Stimulated activated CD4-positive, alpha-beta T cell treated with anti-CD3 and anti-CD28 coated beads, Interleukin-4, amount 100 ng/mL, for 1 hour (primary cell): Measurements from ENCODE around the gene ADORA3.

Experiments
- DNase-seq: peaks from one replicate; pipeline ENCODE4 v3.0.0-alpha.2; 2020

Gene ADORA3

GRCh38 chr1:111474106-111474505 is 29.3 kb downstream of the ADORA3 start:
- DNase-seq: no peak

DNA sequence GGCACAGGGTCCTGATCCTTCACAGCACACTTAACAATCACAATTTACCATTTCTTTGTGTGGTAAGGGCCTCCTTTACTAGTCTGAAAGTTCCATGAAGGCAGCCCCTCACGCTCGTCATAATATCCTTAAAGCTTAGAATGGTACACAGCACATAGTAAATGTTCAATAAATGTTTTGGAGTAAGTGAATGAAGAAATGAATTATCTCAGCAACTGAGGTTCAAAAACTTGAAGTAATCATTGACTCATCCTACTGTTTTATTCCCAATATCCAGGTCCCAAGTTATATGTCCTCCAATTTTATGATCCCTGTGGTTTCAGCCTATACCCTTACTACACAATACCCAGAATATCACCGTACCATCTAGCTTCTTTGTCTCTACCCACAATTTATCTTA is 31.9 kb downstream of the ADORA3 start:
- no peak for DNase-seq

- DNase-seq: peak; percentile 44
These were observed 32.4 kb downstream of the ADORA3 start for GRCh38 chr1:111471012-111471411.

DNA sequence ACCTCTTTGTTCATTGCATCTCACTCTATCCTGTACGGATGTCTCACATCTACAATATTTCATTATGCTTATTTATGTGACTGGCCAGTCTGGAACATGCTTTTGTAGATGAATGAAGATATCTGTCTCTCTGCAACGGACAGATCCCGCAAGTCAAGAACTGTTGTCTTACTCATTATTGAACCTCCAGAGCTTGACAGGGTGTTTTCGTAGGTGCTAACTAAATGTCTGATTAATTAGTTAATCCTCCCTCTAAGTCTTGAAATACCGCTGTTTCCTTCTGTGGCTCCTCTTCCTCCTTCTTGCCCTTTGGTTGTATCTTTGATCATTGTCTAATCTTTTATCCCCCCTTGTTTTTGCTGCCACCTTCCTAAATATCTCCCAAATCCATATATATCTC is 32.8 kb downstream of the ADORA3 start:
- DNase-seq: no peak

GRCh38 chr1:111469539-111469938 is 33.9 kb downstream of the ADORA3 start:
- DNase-seq: no peak

DNA sequence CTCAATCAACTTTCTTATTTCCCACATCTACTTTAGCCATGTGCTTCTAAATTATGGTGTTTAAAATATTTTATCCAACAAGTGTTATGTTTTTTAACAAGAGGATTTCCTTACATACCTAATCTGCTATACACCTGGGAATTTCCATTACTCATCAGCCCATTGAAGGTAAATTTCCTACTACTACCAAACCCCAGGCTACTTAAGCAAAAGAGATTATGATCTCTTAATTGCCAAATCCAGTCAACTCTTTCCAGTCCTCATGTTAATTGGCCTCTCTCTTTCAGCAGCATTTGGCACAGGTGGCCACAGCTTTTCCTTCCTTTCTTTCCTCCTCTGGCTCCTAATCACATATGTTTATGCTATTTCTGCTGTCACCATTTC is 34.7 kb downstream of the ADORA3 start:
- DNase-seq: no peak

GRCh38 chr1:111467865-111468716 is 35.3 kb downstream of the ADORA3 start:
- DNase-seq: no peak

GRCh38 chr1:111466480-111466879 is 37.0 kb downstream of the ADORA3 start:
- DNase-seq: no peak

DNA sequence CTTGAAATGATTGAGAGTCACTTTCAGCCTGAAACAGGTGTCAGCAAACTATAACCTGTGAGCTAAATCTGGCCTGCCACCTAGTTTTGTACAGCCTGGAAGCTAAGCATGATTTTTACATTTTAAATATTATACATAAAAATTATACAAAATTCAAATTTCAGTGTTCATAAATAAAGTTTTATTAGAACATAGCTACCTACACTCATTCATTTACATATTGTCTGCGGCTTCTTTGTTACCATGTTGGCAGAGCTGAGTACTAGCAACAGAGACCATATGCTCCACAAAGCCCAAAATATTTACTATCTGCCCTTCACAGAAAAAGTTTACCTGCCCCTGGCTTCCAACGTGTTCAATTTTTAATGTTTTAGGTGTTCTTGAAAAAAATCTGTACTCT is 37.7 kb downstream of the ADORA3 start:
- DNase-seq: no peak

GRCh38 chr1:111463029-111463683 is 40.3 kb downstream of the ADORA3 start:
- no peak for DNase-seq

DNA sequence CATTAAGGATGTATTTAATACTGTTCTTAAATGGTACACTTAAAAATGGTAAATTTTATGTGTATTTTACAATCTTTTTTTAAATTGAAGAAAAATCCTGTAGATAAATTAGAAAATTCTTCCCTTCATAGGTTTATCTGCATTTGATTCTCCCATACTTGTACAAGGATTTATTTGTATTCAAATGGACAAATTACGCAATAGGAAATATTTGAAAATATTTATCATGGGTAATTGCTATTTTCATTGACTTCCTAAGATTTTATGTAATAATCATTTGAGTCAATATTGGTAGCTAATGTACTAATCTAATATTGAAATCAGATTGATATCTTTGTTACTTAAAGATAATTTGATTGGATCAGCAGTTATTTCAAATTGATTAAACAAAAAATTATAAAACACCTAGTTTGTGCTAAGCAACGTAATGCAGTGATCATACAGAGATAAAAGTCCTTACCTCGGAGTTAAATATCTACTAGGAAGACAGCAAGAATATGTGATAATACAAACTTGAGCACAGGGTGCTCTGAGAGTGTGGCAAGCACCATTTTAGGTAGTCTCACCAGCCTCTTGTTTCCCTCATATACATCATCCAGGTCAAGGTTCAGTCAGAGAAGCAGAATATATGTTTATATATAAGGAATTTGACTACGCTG is 40.9 kb downstream of the ADORA3 start:
- no peak for DNase-seq

GRCh38 chr1:111461765-111462164 is 41.7 kb downstream of the ADORA3 start:
- DNase-seq: no peak

DNA sequence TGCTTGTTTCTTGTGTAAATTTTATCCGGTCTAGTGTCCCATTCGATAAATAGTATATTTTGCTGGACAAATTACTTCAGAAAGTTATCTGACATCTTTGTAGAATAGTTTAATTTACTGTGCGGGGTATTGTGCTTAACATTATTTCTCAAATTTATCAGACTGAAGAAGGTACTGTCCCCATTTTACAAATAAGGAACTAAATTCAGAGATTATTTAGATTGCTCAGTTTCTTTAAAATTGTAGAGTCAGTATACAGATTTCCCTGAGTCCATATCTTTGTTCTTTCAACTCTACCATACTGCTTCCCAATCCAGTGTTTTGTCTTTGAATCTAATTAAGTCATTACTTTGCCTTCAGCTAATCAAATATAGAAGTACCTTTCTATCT is 47.8 kb downstream of the ADORA3 start:
- DNase-seq: no peak

DNA sequence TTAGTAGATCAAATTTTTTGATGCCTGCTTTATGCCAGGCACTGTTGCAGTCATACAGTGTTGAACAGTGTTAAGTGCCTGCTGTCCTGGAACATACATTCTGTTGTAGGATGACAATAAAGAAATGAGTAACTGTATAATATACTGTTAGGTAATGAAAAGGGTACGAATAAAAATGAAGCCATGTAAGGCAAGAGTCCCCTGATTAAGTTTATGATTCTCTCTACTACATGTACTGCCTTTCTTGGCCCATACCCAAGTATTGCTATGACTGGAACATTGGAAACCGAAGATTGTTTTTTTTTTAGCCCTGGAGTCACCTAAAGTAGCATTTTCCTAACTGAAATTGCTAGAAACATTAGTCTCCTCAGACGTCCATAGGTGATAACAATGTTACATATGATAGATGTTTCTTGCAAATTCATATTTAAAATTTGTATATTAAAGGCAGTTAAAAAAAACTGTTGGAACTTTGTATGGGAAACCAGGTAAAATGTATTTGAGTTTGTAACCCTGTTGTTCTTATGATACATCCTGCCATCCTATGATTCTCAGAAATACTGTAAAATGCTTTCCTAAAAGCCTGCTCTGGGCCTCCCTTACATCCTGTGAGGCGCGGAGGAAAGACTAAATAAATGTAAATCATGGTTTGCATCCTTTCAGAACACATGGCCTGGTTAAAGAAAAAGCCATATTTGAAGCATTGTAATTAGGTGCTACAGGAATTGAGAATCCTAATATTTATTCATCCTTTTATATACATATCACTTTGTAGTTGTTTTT is 48.4 kb downstream of the ADORA3 start:
- DNase-seq: no peak

GRCh38 chr1:111453706-111454105 is 49.7 kb downstream of the ADORA3 start:
- DNase-seq: no peak

- DNase-seq: no peak
These were observed 50.9 kb downstream of the ADORA3 start for GRCh38 chr1:111452581-111452980.

- DNase-seq: no peak
These were observed 53.2 kb downstream of the ADORA3 start for GRCh38 chr1:111450185-111450584.

- DNase-seq: no peak
These were observed 53.8 kb downstream of the ADORA3 start for GRCh38 chr1:111449703-111450017.
